ENCODE measurements around the gene GJB2. TPM values are rescaled to one million over a fixed set of nuclear protein-coding genes. Genes with fewer than 3 reads are reported as not detected.

Gene GJB2
- total RNA-seq, 1 donor from 2014 or later: 0.77 TPM

DNA sequence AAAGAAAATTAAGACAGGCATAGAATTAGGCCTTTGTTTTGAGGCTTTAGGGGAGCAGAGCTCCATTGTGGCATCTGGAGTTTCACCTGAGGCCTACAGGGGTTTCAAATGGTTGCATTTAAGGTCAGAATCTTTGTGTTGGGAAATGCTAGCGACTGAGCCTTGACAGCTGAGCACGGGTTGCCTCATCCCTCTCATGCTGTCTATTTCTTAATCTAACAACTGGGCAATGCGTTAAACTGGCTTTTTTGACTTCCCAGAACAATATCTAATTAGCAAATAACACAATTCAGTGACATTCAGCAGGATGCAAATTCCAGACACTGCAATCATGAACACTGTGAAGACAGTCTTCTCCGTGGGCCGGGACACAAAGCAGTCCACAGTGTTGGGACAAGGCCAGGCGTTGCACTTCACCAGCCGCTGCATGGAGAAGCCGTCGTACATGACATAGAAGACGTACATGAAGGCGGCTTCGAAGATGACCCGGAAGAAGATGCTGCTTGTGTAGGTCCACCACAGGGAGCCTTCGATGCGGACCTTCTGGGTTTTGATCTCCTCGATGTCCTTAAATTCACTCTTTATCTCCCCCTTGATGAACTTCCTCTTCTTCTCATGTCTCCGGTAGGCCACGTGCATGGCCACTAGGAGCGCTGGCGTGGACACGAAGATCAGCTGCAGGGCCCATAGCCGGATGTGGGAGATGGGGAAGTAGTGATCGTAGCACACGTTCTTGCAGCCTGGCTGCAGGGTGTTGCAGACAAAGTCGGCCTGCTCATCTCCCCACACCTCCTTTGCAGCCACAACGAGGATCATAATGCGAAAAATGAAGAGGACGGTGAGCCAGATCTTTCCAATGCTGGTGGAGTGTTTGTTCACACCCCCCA is 3.8 kb downstream of the GJB2 start:
- no peak overlapping the region for H3K27ac ChIP-seq
- H3K36me3 ChIP-seq: no peaks in the 10 kb centered on the region
- ATAC-seq: peak in 1 of 2 donors; percentile 29
- peaks cover 25% of the 10 kb centered on the region for H3K4me1 ChIP-seq
- no peaks in the 10 kb centered on the region for H3K9me3 ChIP-seq
- H3K4me3 ChIP-seq: no peak overlapping the region
- peak; percentile 71 for DNase-seq
- TF ChIP-seq, protein P1, sequence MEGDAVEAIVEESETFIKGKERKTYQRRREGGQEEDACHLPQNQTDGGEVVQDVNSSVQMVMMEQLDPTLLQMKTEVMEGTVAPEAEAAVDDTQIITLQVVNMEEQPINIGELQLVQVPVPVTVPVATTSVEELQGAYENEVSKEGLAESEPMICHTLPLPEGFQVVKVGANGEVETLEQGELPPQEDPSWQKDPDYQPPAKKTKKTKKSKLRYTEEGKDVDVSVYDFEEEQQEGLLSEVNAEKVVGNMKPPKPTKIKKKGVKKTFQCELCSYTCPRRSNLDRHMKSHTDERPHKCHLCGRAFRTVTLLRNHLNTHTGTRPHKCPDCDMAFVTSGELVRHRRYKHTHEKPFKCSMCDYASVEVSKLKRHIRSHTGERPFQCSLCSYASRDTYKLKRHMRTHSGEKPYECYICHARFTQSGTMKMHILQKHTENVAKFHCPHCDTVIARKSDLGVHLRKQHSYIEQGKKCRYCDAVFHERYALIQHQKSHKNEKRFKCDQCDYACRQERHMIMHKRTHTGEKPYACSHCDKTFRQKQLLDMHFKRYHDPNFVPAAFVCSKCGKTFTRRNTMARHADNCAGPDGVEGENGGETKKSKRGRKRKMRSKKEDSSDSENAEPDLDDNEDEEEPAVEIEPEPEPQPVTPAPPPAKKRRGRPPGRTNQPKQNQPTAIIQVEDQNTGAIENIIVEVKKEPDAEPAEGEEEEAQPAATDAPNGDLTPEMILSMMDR (IDR thresholded peaks at IDR 0.05): no peak
- H3K27me3 ChIP-seq (ENCODE audit: low read depth): peaks cover 37% of the 10 kb centered on the region
- intact Hi-C loops (cut with DNase I): no loop called here

DNA sequence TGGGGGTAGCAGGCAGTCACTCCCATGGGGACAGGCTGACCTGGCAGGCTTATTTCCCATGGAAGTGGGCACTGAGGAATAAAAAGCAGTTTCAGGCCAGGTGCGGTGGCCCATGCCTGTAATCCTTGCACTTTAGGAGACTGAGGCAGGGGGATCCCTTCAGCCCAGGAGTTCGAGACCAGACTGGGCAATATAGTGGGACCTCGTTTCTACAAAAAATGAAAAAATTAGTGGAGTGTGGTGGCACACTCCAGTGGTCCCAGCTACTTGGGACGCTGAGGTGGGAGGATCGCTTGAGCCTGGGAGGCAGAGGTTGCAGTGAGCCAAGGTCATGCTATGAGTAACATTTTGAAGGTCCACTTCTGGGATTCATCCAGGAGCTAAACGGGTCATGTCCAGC is 6.0 kb downstream of the GJB2 start:
- Histone ChIP-seq H3K27me3 (ENCODE audit: low read depth) (peaks cover 18% of the 10 kb centered on the region), H3K27ac (no peak overlapping the region), H3K9me3 (no peaks in the 10 kb centered on the region), H3K4me1 (peaks cover 4% of the 10 kb centered on the region), H3K36me3 (no peaks in the 10 kb centered on the region), H3K4me3 (no peak overlapping the region)
- DNase-seq: no peak
- intact Hi-C loops (cut with DNase I): no loop called here
- ATAC-seq: no peak
- TF ChIP-seq, protein P1 (IDR thresholded peaks at IDR 0.05): no peak

DNA sequence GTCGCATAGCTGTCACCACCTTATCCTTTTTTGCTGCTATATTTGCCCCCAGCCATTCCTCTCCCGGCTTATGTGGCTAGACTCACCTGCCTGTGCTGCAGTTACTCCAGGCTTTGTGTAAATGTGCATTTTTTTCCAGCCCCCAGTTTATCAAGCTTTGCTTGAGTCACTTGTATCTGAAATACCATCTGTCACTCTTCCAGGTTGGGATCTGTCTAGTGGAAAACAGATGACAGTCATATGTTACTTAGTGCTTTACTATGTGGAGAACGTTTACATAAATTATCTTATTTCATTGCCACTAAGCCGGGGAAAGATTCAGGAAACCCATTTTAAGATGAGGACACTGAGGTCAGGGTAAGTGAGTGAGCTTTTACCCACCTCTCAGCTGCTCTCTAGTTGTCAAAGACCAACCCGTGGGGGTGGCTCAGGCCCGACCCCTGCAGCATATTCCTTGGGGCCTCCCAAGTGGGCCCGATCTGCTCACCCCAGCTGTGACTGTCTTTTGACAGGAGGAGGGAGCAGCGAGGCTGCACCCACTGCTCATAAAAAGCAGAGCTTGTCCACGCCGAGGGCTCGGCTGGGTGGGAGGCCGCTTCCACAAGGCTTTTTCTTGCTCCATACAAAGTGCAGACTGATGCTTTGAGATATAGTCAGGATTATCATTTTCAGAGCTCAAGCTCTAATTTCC is 7.2 kb downstream of the GJB2 start:
- intact Hi-C loops (cut with DNase I): no loop called here
- no peak overlapping the region for H3K27ac ChIP-seq
- DNase-seq (no peak), ATAC-seq (no peak)
- H3K27me3 ChIP-seq (ENCODE audit: low read depth): peaks cover 19% of the 10 kb centered on the region
- no peak overlapping the region for H3K4me3 ChIP-seq
- TF ChIP-seq, protein P1 (IDR thresholded peaks at IDR 0.05): no peak
- no peaks in the 10 kb centered on the region for H3K36me3 ChIP-seq
- H3K4me1 ChIP-seq: no peaks in the 10 kb centered on the region
- no peaks in the 10 kb centered on the region for H3K9me3 ChIP-seq

DNA sequence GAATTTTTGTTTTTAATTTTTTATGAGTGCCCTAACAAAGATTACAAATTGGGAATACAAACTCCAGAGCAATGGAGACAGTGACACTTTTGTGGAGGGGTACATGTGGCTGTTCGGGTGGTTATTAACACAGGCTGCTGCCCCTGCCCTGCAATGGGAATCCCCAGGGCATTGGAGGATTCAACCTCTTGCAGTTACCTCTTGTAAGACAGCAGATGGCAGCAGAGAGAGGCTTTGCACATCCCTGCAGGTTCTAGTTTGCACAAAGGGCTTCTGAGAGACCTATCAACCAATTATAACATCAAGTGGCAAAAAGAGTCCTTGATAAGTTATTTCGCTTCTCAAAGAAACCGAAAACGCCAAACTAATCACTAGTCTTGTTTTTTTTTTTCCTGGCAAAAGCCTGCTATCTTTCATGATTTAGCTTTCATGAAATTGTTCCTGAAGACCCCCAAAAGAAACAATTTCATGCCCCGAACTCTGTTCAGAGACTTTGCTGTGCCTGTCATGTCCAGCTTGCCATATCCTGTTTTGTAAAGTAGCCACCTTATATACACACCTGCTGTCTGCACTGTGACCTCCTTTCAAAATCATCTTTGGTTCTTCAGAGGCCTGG is 10.4 kb downstream of the GJB2 start:
- H3K27me3 ChIP-seq (ENCODE audit: low read depth): peaks cover 44% of the 10 kb centered on the region
- H3K4me3 ChIP-seq: no peak overlapping the region
- no peaks in the 10 kb centered on the region for H3K9me3 ChIP-seq
- H3K4me1 ChIP-seq: no peaks in the 10 kb centered on the region
- TF ChIP-seq, protein P1 (IDR thresholded peaks at IDR 0.05): peak; percentile 76
- peak; percentile 92 to 93 for ATAC-seq
- no peak overlapping the region for H3K27ac ChIP-seq
- intact Hi-C loops (cut with DNase I): no loop called here
- no peaks in the 10 kb centered on the region for H3K36me3 ChIP-seq
- DNase-seq: no peak

DNA sequence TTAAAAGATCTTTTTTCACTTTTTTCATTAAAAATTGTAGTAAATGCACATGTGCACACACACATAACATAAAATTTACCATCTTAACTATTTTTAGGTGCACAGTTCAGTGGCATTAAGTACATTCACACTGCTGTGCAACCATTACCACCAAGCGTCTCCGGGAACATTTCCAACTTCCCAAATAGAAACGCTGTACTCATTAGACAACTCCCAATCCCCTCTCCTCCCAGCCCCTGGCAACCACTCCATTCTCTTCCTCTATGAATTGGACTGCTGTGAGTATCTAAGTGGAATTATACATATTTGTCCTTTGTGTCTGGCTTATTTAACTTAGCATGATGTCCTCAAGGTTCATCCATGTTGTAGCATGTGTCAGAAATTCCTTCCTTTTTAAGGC is 11.6 kb downstream of the GJB2 start:
- Histone ChIP-seq H3K4me1 (no peaks in the 10 kb centered on the region), H3K27ac (no peak overlapping the region), H3K36me3 (no peaks in the 10 kb centered on the region), H3K4me3 (no peak overlapping the region), H3K27me3 (ENCODE audit: low read depth) (peaks cover 49% of the 10 kb centered on the region), H3K9me3 (no peaks in the 10 kb centered on the region)
- TF ChIP-seq, protein P1 (IDR thresholded peaks at IDR 0.05): no peak
- DNase-seq (no peak), ATAC-seq (no peak)
- intact Hi-C loops (cut with DNase I): no loop called here
